ENCODE data around the gene RAB11B.

GRCh38 chr19:8358948-8359347 lies 31.2 kb upstream of the RAB11B start:
- TF ChIP-seq CTCF (IDR thresholded peaks at IDR 0.05) (no peak), POLR2A (IDR thresholded peaks at IDR 0.05) (no peak)

Measured in Peyer's patch (tissue), 4 donors.